GM10248 (cell line): ENCODE results near the gene TBL1XR1.

Experiments
- CTCF ChIA-PET: fragments of 300-600 bp; sonication (Branson Sonifier 250); formaldehyde crosslinking; extraction: SDS; loops from one replicate; lab custom pipeline; 2021; ENCODE audit warnings: antibody characterized with exemption; lab: Yijun Ruan, JAX
- POLR2A ChIA-PET: fragments of 350-650 bp; sonication (Branson Sonifier 250); formaldehyde crosslinking; extraction: SDS; loops from one replicate; lab custom pipeline; 2020; ENCODE audit warnings: antibody characterized with exemption; lab: Yijun Ruan, JAX
- DNase-seq: peaks from one replicate; pipeline ENCODE4 v3.0.0; 2012; ENCODE audit errors: extremely low spot score
- CTCF ChIP-seq: IDR thresholded peaks from 2 replicates; pipeline ENCODE4 v1.5.1; 2012; ENCODE audit warnings: mild to moderate bottlenecking, low read depth; ENCODE audit errors: extremely low read depth, missing control alignments, control extremely low read depth

The TBL1XR1 gene

GRCh38 chr3:177131927-177132636 lies 65.2 kb downstream of the TBL1XR1 start:
- DNase-seq: no peak
- ChIA-PET CTCF (interaction anchor here (1.3 kb wide), 1 partner anchor 25 kb away, joined by 4 read pairs; no protein-coding TSS in a partner anchor), POLR2A (no interaction called here)
- TF ChIP-seq CTCF: no peak

- ChIA-PET CTCF (interaction anchor here (0.7 to 1.2 kb wide), 2 partner anchors 13 to 33 kb away, joined by 3 read pairs; no protein-coding TSS in a partner anchor), POLR2A (no interaction called here)
- no peak for TF ChIP-seq CTCF
- DNase-seq: no peak
Measured at GRCh38 chr3:177127008-177127407, 70.3 kb downstream of the TBL1XR1 start.

- ChIA-PET POLR2A (no interaction called here), CTCF (interaction anchor here (0.7 to 1.2 kb wide), 2 partner anchors 14 to 34 kb away, joined by 3 read pairs; no protein-coding TSS in a partner anchor)
- no peak for DNase-seq
- no peak for TF ChIP-seq CTCF
Measured at GRCh38 chr3:177126015-177126773, 71.1 kb downstream of the TBL1XR1 start.

- no peak for TF ChIP-seq CTCF
- DNase-seq: no peak
- CTCF ChIA-PET: interaction anchor here (1.5 kb wide), 1 partner anchor 69 kb away, joined by 4 read pairs; no protein-coding TSS in a partner anchor
- POLR2A ChIA-PET: no interaction called here
Measured at GRCh38 chr3:177124882-177125281, 72.4 kb downstream of the TBL1XR1 start.

- no peak for DNase-seq
- no peak for TF ChIP-seq CTCF
- POLR2A ChIA-PET: no interaction called here
Measured at GRCh38 chr3:177123822-177124221, 73.5 kb downstream of the TBL1XR1 start.

GRCh38 chr3:177122183-177122856 lies 75.0 kb downstream of the TBL1XR1 start:
- ChIA-PET CTCF (interaction anchor here (1.2 kb wide), 1 partner anchor 29 kb away, joined by 3 read pairs; no protein-coding TSS in a partner anchor), POLR2A (no interaction called here)
- no peak for TF ChIP-seq CTCF
- no peak for DNase-seq

More at GRCh38 chr3:177123822-177124221, 73.5 kb downstream of the TBL1XR1 start:
- CTCF ChIA-PET: interaction anchor here (1.2 kb wide), 1 partner anchor 22 kb away, joined by 4 read pairs; no protein-coding TSS in a partner anchor
